Activated CD4-positive, alpha-beta T cell treated with anti-CD3 and anti-CD28 coated beads for 4 hours (primary cell): ENCODE results near the gene CHPT1.
"Not testable (repeated sequence)": the region's sequence is repeated elsewhere in the genome, so short reads cannot be mapped to it uniquely, and the experiment has no call there.

Experiments used
- DNase-seq, 2 donors: peaks; one replicate each; pipeline ENCODE4 v3.0.0-alpha.2; 2020

Gene CHPT1

DNA sequence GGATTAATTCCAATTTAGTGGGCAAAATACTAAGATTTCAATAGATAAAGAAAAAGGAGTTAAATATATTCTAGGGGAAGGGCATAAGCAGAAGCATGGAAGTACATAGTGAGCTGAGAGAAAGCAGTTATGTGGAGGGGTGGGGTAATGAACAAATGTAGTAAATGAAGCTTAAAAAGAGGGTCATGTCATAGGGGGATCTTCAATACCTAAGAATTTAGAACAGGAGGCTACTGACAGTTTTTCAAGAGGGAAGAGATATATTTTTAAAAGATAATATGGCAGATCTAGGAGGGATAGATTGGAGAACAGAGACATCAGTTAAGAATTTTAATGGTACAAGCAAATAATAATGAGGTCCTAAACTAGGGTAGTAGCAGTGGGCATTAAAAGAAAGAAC lies 32.4 kb downstream of the CHPT1 start:
- DNase-seq: no peak

DNA sequence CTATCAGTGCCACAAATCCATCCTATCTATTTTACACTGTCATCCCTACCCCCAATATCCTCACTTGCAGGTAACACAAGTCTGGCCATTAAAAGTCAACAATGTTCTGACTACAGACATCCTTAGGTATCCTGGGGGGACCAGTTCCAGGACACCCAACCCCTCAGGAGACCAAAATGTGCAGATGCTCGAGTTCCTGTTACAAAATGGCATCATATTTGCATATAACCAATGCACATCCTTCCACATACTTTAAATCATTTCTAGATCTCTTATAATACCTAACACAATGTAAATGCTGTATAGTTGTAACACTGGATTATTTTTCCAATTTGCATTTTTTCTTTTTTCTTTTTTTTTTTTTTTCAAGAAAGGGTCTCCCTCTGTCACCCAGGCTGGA lies 34.9 kb downstream of the CHPT1 start:
- no peak for DNase-seq

DNA sequence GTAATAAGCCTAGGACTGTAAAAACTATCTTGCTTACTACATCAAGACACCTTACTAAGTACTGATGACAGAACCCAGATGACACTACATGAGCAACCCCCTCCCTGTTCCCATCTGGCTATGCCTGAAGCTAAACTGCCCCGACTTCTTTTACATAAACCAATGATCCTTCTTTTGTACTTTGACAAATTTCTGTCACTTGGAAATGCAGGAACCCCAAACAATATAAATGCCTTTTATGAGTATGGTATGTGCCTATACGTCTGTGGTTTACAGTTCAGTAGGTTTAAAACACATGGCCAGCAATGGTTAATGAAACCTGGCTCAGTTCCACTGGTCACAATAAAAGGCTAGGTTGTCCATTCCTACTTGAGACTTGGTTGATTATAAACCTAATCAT lies 35.7 kb downstream of the CHPT1 start:
- DNase-seq: no peak

DNA sequence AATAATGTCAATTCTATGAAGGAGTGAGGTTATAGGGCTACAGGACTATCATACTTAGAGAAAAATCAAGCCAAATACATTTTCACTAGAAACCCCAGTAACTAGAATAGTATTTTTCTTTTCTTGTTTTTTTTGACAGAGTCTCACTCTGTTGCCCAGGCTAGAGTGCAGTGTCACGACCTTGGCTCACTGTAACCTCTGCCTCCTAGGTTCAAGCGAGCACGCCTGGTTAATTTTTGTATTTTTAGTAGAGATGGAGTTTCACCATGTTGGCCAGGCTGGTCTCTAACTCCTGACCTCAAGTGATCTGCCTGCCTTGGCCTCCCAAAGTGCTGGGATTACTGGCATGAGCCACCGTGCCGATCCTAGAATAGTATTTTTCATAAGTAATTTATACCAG lies 37.0 kb downstream of the CHPT1 start:
- not testable (repeated sequence) for DNase-seq

DNA sequence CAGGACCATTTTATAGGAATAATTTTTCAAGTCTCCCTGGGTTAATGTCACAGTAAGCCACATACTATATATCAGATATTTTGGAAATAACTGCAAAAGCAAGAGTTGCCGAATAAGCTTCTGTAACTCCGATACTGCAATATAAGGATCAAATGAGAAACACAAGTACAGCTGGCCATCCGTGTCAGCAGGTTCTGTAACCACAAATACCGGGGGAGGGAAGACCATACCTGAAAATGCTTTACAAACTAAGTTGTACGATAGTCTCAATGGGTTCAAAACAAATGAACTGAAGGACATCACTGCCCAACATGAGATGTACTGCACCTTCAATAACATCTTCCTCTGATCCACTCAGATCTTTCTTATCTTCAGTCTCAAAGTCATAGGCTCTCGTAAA lies 40.0 kb downstream of the CHPT1 start:
- DNase-seq: no peak

DNA sequence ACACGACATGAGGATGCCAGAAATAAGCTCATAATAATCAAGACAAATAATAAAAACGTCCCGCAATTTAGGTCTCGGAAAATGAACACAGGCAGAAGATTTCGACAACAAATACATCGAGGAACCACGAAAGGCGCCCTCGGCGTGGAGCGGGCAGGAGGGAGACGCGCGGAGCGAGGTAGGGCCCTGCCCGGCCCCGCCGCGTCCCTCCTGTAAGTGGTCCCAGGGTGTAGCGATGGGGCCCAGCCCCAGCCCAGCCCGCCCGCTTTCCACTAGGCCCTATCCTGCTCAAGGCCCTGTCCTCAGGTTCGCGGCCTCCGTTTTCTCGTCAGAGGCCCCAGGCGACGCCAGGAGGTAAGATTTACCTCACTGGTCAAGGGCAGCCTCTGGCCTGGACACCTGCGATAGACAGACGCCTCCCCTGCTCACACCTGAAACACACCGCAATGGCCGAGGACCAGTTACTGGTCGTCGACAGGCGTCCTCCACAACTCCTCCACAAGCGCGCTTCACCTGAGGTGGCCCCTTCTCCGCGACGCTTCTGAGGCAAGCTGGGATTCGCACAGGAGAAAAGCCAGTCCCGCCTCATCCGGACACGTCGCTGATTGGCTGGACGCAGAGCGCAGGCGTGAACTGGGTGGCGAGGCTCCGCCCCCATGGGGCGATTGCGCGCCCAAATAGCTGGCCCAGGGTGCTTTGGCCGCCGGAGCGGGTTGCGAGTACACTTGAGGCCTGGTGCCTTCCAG lies 41.7 kb downstream of the CHPT1 start, which contains the start of gene SYCP3:
Gene SYCP3 (minus strand): TSS at position 543 of the 746 bp plus-strand sequence. CDS start 1,527 bp downstream, outside the sequence.
- DNase-seq: no peak

DNA sequence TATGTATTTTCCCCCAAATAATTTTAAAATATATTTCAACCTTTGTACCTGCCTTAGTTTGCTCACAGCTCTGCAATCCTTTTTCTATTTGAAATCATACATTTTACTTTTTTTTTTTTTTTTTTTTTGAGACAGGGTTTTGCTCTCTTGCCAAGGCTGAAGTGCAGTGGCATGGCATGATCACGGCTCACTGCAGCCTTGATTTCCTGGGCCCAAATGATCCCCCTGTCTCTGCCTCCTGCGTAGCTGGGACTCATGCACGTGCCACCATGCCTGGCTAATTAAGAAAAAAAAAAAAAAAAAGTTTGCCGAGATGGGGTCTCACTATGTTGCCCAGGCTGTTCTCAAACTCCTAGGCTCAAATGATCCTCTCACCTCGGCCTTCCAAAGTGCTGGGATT lies 43.1 kb downstream of the CHPT1 start:
- DNase-seq: no peak

DNA sequence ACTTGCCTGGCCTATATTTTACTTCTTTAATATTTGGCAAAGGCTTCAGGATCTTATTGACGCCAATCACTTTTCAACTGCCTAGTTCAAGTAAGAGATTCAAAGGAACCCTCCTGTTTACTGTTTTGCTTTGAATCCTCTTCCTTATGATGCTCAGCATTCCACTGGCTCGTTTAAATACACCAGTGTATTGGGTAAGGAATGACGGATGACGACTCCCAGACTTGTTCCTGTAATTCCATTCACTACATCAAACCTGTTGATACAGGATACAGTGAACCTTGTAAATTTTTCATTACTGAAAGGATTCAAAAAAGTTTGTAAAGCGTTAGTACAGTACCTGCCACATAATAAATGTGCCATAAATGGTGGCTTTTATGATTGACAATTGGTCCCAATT lies 43.5 kb downstream of the CHPT1 start:
- no peak for DNase-seq

DNA sequence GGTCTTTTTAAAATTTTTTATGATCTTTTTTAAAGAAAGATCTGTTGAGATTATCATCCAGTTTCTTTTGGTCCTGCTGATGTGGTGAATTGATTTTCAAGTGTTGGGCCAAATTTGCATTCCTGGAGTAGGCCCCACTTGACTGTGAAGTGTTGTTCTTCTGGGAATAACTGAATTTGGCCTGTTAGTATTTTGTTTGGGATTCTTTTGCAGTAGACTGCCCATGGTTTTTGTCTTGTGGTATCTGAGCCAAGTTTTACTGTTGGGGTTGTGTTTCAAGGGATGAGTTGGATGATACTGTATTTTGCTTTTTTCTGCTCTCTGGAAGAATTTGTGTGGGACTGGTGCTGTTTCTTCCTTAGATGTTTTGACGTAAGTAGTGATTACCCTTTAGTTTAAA lies 45.8 kb downstream of the CHPT1 start:
- DNase-seq: no peak

DNA sequence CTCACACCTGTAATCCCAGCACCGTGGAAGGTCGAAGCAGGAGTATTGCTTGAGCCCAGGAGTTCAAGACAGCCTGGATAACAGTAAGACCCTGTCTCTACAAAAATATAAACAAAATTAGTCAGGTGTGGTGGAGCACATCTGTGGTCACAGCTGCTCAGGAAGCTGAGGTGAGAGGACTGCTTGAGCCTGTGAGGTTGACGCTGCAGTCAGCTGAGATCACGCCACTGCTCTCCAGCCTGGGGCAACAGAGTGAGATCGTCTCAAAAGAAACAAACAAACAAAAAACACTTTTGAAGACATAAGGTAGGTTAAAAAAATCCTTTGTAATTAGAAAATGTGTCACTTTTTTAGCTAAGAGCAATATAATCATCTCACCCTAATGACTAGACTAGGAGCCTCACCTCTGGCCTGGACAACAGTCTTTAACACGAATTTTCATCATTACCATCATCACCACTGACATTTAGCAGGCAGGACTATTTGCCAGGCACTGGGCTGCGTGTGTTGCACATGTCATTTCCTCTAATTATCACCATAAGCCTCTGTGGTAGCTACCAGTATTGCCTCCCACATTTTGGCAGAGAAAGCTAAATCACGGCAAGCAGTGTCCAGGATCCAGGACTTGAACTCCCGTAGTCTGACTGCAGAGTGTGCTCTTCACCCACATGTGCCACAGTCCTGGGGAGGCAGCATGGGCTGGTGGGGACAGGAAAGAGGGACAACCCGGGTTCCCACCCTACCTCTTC lies 46.5 kb downstream of the CHPT1 start:
- DNase-seq: no peak

DNA sequence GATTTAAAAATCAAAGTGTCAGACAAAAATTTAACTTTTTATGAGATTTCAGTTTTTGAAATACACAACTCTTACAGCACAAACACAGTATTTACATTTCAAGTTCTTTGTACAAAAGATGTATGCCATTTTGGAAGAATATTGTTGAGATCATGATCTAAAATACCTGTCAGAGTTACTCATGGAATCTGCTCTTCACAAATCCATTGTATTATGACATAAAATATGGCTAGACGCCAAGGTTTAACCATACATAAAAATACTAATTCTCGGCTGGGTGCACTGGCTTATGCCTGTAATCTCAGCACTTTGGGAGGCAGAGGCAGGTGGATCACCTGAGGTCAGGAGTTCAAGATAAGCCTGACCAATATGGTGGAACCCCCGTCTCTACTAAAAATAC lies 48.0 kb downstream of the CHPT1 start:
- no peak for DNase-seq

DNA sequence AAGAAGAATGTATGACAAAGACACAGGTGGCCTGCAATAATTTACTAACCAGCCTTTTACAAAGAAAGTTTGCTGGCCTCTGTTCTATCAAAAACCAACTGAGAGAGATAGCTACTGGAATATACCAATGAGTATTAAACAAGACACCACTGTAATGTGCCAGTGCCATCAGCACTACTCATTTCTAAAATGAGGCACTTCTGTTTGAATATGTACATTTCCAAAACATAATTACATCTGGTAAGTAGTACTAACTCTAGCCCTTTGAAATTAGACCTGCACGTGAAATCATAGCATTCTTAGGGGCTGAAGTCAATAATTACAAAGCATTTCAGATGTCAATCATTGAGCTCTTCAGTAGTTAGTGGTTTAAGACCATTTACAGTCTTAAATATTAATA lies 48.8 kb downstream of the CHPT1 start:
- DNase-seq: no peak

DNA sequence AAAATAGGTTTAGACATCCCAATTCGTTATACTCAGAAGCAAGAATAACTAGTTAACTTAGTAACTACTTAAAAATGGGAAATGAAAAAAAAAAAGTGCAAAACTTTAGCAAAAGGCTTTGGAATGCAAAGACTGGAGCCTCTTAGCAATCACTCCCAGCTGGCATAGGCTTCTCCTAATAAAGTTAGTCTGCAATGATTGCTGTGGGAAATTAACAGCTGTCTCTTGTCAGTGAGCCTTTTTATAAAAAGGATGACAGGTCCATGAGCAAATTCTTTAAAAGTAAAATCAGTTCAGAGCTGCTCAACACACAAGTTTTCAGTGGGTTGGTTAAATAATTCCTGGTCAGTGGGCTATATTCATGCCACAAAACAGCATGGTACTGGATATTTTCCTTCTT lies 49.2 kb downstream of the CHPT1 start:
- no peak for DNase-seq

DNA sequence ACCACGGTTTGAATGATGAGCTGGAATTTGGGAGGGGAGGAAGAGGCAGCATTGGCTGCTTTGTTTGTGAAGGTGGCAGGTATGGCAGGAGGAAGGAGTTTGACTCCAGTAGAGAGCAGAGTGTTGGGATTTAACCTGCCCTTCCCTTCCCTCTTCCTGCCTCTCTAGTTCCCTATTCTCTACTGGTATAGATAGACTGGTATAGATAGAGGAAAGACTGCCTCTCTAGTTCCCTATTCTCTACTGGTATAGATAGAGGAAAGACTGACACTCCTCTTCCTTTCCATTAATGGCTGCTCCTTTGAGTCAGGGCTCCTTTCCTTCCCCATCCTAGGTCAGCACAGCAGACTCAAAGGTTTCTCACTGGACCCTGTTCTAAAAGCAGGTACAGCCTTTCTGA lies 50.3 kb downstream of the CHPT1 start:
- no peak for DNase-seq

DNA sequence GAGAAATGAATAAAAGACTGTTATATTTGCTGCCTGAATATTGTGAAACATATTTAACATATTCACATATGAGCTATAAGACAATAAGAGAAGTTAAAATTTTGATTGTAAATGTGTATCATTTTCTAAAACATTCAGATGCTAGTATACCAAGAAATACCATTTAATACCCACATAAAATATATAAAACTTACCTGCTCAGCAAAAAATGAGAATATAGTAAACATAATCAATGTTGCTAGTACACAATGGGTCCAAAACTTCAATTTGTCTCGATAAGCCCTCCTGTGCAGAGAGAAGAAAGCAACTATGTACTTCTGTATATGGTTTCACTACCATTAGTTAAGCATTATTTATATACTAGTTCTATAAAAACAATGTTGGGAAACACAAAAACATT lies 51.5 kb downstream of the CHPT1 start:
- no peak for DNase-seq

DNA sequence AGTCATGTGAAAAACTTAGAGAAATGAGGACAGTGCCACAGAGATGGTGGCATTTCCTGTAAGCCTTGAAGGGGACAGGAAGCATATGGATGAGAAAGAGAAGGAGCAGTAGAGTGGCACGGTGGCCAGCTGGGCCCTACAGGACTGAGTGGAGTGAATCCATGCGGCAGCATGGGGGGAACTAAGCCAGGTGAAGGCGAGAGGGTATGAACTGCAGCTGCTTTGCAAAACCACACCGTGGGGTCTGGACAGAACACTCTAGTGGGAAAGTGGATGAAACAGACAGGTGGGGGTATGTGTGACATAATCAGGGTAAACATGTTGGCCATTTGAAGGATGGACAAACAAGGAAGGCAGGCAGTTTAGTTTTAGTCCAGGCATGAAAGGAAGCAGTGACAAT lies 52.2 kb downstream of the CHPT1 start:
- DNase-seq: no peak

DNA sequence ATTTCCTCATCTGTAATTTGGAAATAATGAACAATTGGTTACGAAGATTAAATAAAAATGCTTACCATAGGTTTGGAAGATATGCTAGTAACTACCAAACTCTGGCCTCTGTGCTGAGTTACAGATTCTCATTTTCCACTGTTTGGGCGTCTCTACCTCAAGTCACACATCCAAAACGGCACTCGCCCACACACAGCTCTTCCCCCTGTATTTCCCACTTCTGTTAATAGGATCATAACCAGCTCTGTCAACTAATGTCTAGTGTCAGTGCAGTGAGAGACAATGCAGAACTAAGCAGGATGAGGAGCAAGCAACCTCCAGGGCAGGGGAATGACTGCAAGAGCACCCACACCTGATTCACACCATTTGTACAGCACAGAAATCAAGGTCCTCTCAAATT lies 52.7 kb downstream of the CHPT1 start:
- DNase-seq: no peak

DNA sequence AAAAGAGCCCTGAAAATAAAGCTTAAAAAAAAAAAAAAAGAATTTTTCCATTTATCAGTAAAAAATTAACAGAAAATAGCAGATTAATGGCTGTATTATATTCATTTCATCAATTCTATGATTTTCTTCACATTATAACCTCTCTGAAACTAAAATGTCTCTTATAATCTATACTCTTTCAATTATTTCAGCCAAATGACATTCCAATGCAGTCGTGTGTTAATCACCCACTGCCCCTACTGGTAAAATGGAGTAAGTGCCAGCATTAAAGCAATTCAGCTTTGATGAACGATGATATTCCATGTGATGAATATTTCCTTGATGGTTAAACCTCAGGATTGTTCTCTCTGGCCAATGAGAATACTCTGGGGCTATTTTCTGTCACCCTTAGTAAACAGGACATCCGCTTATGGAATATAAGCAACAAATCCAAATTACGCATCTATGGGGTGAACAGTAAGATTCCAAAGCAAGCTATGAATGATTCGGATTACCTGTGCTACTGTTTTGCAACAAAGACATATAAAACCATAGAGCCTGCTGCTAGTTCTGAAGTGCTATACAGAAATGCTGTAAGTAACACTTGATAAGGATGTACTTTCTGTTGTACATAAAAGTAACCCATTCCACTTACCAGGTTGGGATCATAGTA lies 62.1 kb downstream of the CHPT1 start:
- no peak for DNase-seq

DNA sequence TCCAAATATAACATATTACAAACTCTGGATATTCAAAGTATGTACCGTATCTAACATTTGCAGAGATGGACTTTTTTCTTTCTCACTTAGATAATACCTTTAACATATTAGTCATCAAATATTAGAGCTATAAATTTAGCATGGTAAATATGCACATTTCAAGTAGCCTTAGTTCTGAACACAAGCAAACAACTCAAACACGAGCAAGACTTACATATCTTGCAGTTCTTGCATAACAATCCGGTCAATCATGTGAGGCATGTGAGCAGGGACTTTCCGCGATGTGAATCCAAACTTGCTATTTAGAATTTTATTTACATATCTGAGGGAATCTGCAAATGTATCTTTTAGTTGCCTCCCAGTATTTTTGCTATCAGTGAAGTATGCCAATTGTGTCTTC lies 63.9 kb downstream of the CHPT1 start:
- DNase-seq: no peak

DNA sequence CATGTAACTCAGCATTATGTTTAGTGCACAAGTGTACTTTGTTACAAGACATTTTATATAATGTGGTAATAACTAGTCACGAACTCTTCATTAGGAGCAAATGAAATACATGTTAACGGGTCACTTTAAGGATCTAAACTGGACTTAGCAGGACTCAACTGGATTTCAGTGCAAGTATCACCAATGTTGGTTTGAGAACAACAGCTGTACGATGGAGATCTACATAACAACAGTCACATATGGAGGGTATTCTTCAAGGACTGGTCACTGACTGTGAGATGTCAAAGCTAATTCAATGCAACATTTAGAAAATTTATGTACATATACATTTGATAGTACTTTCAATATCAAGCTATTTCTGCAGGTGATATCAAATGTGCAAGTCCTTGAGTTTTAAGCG lies 64.3 kb downstream of the CHPT1 start:
- DNase-seq: no peak

DNA sequence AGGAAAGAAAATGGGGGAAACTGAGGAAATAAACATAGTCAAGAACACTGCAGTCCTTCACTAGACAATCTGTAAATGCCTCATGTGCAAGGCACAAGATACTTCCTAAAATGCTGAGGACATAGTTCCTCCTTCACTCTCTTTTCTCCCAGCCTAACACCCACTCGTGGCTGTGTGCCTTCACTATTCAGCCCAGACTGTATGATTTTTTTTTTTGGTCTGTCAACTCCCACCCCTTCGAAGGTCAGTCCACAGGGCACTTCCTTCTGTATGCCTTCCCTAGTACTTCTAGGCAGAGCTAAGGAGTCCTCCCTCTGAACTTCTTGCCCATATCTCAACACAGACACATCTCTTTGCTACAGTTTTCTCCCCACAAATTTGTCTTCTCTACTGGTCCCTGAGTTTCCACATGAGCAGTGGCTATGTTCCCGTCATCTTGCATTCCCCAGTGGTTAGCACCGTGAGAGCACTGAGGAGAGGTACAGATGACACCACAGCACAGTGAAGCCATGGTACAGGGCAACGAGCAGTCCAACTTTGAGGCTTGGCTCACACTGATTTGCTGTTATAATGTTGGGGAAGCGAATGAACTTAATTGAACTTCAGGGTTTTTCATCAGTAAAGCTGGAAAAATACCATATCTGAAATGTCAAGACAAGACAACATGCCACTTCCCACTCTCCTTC lies 65.9 kb downstream of the CHPT1 start:
- DNase-seq: no peak

DNA sequence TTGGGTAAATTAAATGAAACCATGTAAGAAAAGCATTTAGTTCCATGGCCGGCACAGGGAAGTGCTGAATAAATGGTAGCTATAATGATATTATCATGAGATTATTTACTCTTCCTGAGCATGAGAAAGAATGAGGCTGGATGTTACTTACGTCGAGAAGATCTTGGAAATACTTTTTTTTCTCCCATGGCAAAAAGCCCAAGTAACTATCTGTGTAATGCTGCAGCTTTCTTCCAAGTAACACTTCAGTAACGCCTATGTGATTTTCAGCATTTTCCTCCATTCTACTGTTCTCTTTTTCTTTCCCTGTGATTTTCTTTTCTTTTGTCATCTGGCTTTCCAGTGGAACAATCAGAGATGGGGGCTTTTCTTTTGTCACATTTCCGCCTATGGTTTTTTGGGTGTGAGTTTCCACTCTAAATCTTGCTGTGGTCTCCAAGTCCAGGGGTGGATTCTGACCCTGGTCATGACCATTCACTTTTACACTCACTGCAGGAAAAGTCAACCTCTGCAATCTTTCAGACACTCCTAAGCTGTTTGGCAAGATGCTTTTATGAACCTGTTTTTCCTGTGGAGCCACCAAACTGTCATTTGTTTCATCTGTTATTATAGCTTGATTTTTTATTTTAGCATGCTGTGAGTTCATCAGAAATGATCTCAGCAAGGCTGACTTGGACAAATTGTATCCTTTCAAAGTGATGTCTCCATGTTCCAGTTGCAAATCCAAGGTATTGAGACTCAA lies 66.8 kb downstream of the CHPT1 start:
- no peak for DNase-seq

DNA sequence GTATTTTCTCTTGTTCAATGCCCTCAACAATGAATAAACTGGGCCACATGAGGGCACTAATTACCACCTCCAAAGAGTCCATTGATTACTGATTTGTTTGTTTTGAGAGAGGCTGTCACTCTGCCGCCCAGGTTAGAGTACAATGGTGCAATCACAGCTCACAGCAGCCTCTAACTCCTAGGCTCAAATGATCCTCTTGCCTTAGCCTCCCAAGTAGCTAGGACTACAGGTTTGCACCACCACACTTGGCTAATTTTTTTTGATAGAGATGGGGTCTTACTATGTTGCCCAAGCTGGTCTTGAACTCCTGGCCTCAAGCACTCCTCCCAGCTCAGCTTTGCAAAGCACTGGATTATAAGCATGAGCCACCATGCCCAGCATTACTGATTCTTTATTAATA lies 70.1 kb downstream of the CHPT1 start:
- no peak for DNase-seq
